ENCODE results near the gene SLC25A33. TPM values are rescaled to one million over a fixed set of nuclear protein-coding genes. Genes with fewer than 3 reads are reported as not detected.

Gene SLC25A33
- total and polyA plus RNA-seq, 2 experiments from 2014 or later = 13.3 to 18.8 TPM

- H3K27ac ChIP-seq (ENCODE audit: low read depth) = peak overlapping the region; percentile 50; the same call in 1 of the 2 replicates
Observed at GRCh38 chr1:9592510-9593075, 53.3 kb downstream of the SLC25A33 start.

More at GRCh38 chr1:9592510-9593075, 53.3 kb downstream of the SLC25A33 start:
- H4K20me1 ChIP-seq (replicated peaks; ENCODE audit: insufficient read depth) = peaks cover 33% of the 10 kb centered on the region
- no peak for DNase-seq (ENCODE audit: low spot score)
- peaks cover 2% of the 10 kb centered on the region for H3K27me3 Mint-ChIP-seq (ENCODE audit: insufficient read depth, low read depth, poor library complexity)
- no peaks in the 10 kb centered on the region for H3K27me3 ChIP-seq (ENCODE audit: insufficient read depth)
- no peaks in the 10 kb centered on the region for H3K36me3 Mint-ChIP-seq (ENCODE audit: low read depth)
- H3K4me2 ChIP-seq = 0 out of 2 replicates have a peak overlapping the region, but pooled peaks have one; percentile 57
- TF ChIP-seq CREB1 (CRISPR knock-in tag; IDR thresholded peaks at IDR 0.05; ENCODE audit: low read depth) = no peak
- TF ChIP-seq, protein P1, sequence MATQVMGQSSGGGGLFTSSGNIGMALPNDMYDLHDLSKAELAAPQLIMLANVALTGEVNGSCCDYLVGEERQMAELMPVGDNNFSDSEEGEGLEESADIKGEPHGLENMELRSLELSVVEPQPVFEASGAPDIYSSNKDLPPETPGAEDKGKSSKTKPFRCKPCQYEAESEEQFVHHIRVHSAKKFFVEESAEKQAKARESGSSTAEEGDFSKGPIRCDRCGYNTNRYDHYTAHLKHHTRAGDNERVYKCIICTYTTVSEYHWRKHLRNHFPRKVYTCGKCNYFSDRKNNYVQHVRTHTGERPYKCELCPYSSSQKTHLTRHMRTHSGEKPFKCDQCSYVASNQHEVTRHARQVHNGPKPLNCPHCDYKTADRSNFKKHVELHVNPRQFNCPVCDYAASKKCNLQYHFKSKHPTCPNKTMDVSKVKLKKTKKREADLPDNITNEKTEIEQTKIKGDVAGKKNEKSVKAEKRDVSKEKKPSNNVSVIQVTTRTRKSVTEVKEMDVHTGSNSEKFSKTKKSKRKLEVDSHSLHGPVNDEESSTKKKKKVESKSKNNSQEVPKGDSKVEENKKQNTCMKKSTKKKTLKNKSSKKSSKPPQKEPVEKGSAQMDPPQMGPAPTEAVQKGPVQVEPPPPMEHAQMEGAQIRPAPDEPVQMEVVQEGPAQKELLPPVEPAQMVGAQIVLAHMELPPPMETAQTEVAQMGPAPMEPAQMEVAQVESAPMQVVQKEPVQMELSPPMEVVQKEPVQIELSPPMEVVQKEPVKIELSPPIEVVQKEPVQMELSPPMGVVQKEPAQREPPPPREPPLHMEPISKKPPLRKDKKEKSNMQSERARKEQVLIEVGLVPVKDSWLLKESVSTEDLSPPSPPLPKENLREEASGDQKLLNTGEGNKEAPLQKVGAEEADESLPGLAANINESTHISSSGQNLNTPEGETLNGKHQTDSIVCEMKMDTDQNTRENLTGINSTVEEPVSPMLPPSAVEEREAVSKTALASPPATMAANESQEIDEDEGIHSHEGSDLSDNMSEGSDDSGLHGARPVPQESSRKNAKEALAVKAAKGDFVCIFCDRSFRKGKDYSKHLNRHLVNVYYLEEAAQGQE (IDR thresholded peaks at IDR 0.05; ENCODE audit: unreplicated experiment) = no peak
- TF ChIP-seq EZH2phosphoT487 (IDR thresholded peaks at IDR 0.05; ENCODE audit: unreplicated experiment) = no peak
- TF ChIP-seq STAT1 (IDR thresholded peaks at IDR 0.05; ENCODE audit: unreplicated experiment) = no peak
- TF ChIP-seq ZNF331 (CRISPR knock-in tag; IDR thresholded peaks at IDR 0.05; ENCODE audit: low read depth) = no peak
- no peak for TF ChIP-seq EZH2 (IDR thresholded peaks at IDR 0.05; ENCODE audit: low read depth, unreplicated experiment)
- TF ChIP-seq, protein P2, sequence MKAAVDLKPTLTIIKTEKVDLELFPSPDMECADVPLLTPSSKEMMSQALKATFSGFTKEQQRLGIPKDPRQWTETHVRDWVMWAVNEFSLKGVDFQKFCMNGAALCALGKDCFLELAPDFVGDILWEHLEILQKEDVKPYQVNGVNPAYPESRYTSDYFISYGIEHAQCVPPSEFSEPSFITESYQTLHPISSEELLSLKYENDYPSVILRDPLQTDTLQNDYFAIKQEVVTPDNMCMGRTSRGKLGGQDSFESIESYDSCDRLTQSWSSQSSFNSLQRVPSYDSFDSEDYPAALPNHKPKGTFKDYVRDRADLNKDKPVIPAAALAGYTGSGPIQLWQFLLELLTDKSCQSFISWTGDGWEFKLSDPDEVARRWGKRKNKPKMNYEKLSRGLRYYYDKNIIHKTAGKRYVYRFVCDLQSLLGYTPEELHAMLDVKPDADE (IDR thresholded peaks at IDR 0.05) = no peak
- TF ChIP-seq ZNF462 (CRISPR knock-in tag; IDR thresholded peaks at IDR 0.05) = no peak
- no peak for TF ChIP-seq CTCF (conservative IDR thresholded peaks at IDR 0.05; ENCODE audit: low read depth in 2 of 2)
- TF ChIP-seq JUNB (IDR thresholded peaks at IDR 0.05; ENCODE audit: unreplicated experiment) = no peak
- TF ChIP-seq ZNF114 (CRISPR knock-in tag; IDR thresholded peaks at IDR 0.05) = no peak
- TF ChIP-seq NANOG (IDR thresholded peaks at IDR 0.05; ENCODE audit: borderline replicate concordance) = no peak
- TF ChIP-seq POLR2AphosphoS5 (IDR thresholded peaks at IDR 0.05; ENCODE audit: low read depth) = no peak
- ATAC-seq = no peak
- H3F3A ChIP-seq (replicated peaks; ENCODE audit: low read depth) = 0 out of 2 replicates have a peak, but pooled peaks cover 2% of the 10 kb centered on the region
- H3K27ac Mint-ChIP-seq = no peak overlapping the region
- peaks cover 34% of the 10 kb centered on the region; the same call in 1 of the 2 replicates for H3K4me1 ChIP-seq (ENCODE audit: insufficient read depth)
- peaks cover 39% of the 10 kb centered on the region for H3K4me1 Mint-ChIP-seq
- H3K4me3 Mint-ChIP-seq = no peak overlapping the region
- no peaks in the 10 kb centered on the region for H3K36me3 ChIP-seq (ENCODE audit: insufficient read depth)
- no peak overlapping the region for H2AFZ ChIP-seq
- no peaks in the 10 kb centered on the region for H3K9me2 ChIP-seq (ENCODE audit: insufficient read depth)
- H3K9me3 Mint-ChIP-seq = peaks cover 3% of the 10 kb centered on the region; the same call in 2 of the 3 replicates
- no peak overlapping the region for H3K4me3 ChIP-seq
- H3K79me2 ChIP-seq (replicated peaks; ENCODE audit: insufficient read depth) = peaks cover 66% of the 10 kb centered on the region
